ENCODE measurements around the gene RCN1. TPM values are rescaled to one million over a fixed set of nuclear protein-coding genes. Genes with fewer than 3 reads are reported as not detected.
A peak's percentile ranks its signal among the peaks of the same experiment; 100 is the strongest.

The RCN1 gene
- total RNA-seq, 2 experiments from 2014 or later: 26.2 to 27.7 TPM

GRCh38 chr11:32050264-32050663 is 40.6 kb upstream of the RCN1 start:
- CTCF ChIA-PET: interaction anchor here (0.9 to 8.8 kb wide), 6 partner anchors 11 to 247 kb away, joined by 3 to 201 read pairs (median 3); no protein-coding TSS in a partner anchor
- no peak for DNase-seq
- H3K4me3 Mint-ChIP-seq: no peak overlapping the region
- no peaks in the 10 kb centered on the region for H3K9me3 Mint-ChIP-seq
- no peaks in the 10 kb centered on the region for H3K36me3 Mint-ChIP-seq (ENCODE audit: low read depth)
- peaks cover 27% of the 10 kb centered on the region for H3K27me3 Mint-ChIP-seq
- ATAC-seq: no peak
- POLR2A ChIA-PET: interaction anchor here (1.1 kb wide), 1 partner anchor 117 kb away, joined by 4 read pairs; no protein-coding TSS in a partner anchor
- TF ChIP-seq CTCF (IDR thresholded peaks at IDR 0.05): no peak
- no peaks in the 10 kb centered on the region for H3K4me1 Mint-ChIP-seq (ENCODE audit: low read depth)
- no peak overlapping the region for H3K27ac Mint-ChIP-seq
- intact Hi-C loops (cut with micrococcal nuclease): loop anchor here (5.0 kb wide), 1 partner anchor 247 kb away; no protein-coding TSS in a partner anchor

- ATAC-seq (no peak), DNase-seq (peak; percentile 61)
- POLR2A ChIA-PET: no interaction called here
- TF ChIP-seq CTCF (IDR thresholded peaks at IDR 0.05): peak; percentile 63
- peaks cover 19% of the 10 kb centered on the region for H3K27me3 Mint-ChIP-seq
- H3K36me3 Mint-ChIP-seq (ENCODE audit: low read depth): no peaks in the 10 kb centered on the region
- H3K9me3 Mint-ChIP-seq: no peaks in the 10 kb centered on the region
- no peak overlapping the region for H3K27ac Mint-ChIP-seq
- H3K4me1 Mint-ChIP-seq (ENCODE audit: low read depth): no peaks in the 10 kb centered on the region
- CTCF ChIA-PET: interaction anchor here (0.6 to 8.8 kb wide), 36 partner anchors 9 to 819 kb away, joined by 3 to 201 read pairs (median 4); no protein-coding TSS in a partner anchor
- H3K4me3 Mint-ChIP-seq: no peak overlapping the region
- intact Hi-C loops (cut with micrococcal nuclease): loop anchor here (1.0 to 5.0 kb wide), 2 partner anchors 124 to 245 kb away; no protein-coding TSS in a partner anchor
Measured at GRCh38 chr11:32052215-32052614, 38.7 kb upstream of the RCN1 start.

GRCh38 chr11:32053151-32053888 is 37.6 kb upstream of the RCN1 start:
- CTCF ChIA-PET: interaction anchor here (0.6 to 8.8 kb wide), 15 partner anchors 13 to 412 kb away, joined by 3 to 201 read pairs (median 5); no protein-coding TSS in a partner anchor
- no peak overlapping the region for H3K27ac Mint-ChIP-seq
- DNase-seq (no peak), ATAC-seq (no peak)
- POLR2A ChIA-PET: no interaction called here
- H3K4me3 Mint-ChIP-seq: no peak overlapping the region
- no peaks in the 10 kb centered on the region for H3K36me3 Mint-ChIP-seq (ENCODE audit: low read depth)
- H3K9me3 Mint-ChIP-seq: no peaks in the 10 kb centered on the region
- intact Hi-C loops (cut with micrococcal nuclease): loop anchor here (5.0 kb wide), 1 partner anchor 244 kb away; no protein-coding TSS in a partner anchor
- H3K27me3 Mint-ChIP-seq: peaks cover 20% of the 10 kb centered on the region
- TF ChIP-seq CTCF (IDR thresholded peaks at IDR 0.05): no peak
- no peaks in the 10 kb centered on the region for H3K4me1 Mint-ChIP-seq (ENCODE audit: low read depth)

GRCh38 chr11:32055861-32056260 is 35.0 kb upstream of the RCN1 start:
- intact Hi-C loops (cut with micrococcal nuclease): no loop called here
- CTCF ChIA-PET: interaction anchor here (4.8 to 8.8 kb wide), 2 partner anchors 111 to 119 kb away, joined by 24 to 201 read pairs; no protein-coding TSS in a partner anchor
- H3K27ac Mint-ChIP-seq: no peak overlapping the region
- no peaks in the 10 kb centered on the region for H3K36me3 Mint-ChIP-seq (ENCODE audit: low read depth)
- no peak for DNase-seq
- H3K4me3 Mint-ChIP-seq: no peak overlapping the region
- peaks cover 19% of the 10 kb centered on the region for H3K27me3 Mint-ChIP-seq
- no peak for ATAC-seq
- POLR2A ChIA-PET: no interaction called here
- TF ChIP-seq CTCF (IDR thresholded peaks at IDR 0.05): no peak
- no peaks in the 10 kb centered on the region for H3K9me3 Mint-ChIP-seq
- no peaks in the 10 kb centered on the region for H3K4me1 Mint-ChIP-seq (ENCODE audit: low read depth)

GRCh38 chr11:32056438-32056837 is 34.4 kb upstream of the RCN1 start:
- ATAC-seq (no peak), DNase-seq (no peak)
- intact Hi-C loops (cut with micrococcal nuclease): no loop called here
- H3K27me3 Mint-ChIP-seq: peaks cover 19% of the 10 kb centered on the region
- no peaks in the 10 kb centered on the region for H3K4me1 Mint-ChIP-seq (ENCODE audit: low read depth)
- no peak for TF ChIP-seq CTCF (IDR thresholded peaks at IDR 0.05)
- ChIA-PET POLR2A (no interaction called here), CTCF (interaction anchor here (8.8 kb wide), 1 partner anchor 119 kb away, joined by 201 read pairs; no protein-coding TSS in a partner anchor)
- H3K4me3 Mint-ChIP-seq: no peak overlapping the region
- H3K9me3 Mint-ChIP-seq: no peaks in the 10 kb centered on the region
- no peaks in the 10 kb centered on the region for H3K36me3 Mint-ChIP-seq (ENCODE audit: low read depth)
- H3K27ac Mint-ChIP-seq: no peak overlapping the region

Data from activated CD8-positive, alpha-beta T cell treated with anti-CD3 and anti-CD28 coated beads for 36 hours (primary cell).